ENCODE measurements around the gene ATP8A1.

Gene ATP8A1

DNA sequence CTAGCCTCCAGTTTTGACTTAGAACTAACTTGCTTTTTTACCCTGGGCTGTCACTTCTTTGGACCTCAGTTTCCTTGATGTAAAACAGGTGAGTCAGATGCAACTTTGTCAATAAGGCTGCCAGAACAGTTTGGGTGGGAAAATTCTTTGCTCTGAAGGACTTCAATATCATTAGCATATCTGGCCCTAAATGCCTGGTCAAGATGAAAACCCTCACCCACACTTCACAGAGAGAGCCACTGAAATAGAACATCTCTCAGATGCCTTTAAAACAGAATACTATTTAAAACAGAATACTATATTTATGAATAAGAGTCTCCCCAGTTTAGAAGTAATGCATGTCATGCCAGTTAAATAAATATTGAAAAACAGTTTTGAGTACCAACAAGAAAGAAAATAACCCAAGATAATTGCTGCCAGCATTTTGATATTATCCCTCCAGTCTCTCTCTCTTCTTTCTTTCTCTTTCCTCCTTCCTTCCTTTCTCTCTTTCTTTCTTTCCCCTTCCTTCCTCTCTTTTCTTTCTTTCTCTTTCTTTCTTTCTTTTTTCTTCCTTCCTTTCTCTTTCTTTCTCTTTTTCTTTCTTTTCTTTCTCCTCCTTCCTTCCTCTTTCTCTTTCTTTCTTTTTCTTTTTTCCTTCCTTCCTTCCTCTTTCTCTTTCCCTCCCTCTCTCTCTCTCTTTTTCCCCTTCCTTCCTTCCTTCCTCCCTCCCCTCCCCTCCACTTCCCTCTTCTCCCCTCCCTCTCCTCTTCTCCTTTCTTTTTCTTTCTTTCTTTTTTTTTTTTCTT lies 292.4 kb downstream of the ATP8A1 start:
- no peak for DNase-seq (ENCODE audit: low read depth)

DNA sequence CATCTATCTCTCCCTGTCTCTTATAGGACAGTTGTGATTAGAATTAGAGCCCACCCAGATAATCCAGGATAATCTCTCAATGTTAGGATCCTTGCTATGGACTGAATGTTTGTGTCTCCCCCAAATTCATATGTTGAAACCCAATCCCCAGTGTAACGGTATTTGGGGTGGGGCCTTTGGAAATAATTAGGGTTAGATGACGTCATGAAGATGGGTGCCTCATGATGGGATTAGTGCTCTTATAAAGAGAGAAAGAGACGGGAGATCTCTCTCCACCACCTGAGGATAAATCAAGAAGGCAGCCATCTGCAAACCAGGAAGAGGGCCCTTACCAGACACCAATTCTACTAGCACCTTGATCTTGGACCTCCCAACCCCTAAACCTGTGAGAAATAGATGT lies 293.3 kb downstream of the ATP8A1 start:
- DNase-seq (ENCODE audit: low read depth): no peak

DNA sequence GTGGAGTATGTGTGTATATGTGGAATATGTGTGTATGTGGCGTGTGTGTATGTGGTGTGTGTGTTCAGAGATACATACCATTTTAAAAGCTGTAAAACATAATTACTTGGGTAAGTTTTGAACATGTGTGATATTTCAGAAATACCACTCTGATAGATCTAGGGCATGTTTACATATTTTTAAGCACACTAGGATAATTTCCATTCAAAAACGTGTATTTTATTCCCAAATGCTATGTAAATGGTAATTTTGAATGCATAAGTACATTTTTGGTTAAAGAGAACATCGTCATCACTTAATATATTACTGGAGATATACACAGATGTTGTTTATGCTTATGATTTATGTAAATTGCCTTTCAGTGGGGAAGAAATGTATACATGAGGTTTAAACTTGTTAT lies 294.3 kb downstream of the ATP8A1 start:
- DNase-seq (ENCODE audit: low read depth): no peak

DNA sequence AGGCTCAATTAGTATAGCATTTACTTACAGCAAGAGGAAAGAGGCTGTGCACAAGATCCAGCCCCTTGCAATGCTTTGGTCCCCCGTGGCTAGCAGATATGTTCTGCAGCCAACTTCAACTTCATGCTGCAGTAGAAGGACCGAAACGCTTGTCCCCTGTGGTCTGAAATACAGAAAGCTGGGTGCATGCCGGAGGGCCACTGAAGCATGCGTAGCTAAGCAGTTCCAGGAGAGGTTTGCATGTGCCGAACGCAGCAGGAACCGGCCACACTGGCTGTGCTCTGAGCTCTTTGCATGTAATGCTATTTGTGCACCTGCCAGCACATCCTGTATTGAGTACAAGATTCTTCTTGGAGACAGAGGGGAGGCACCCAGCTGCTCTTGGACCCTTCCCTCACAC lies 295.4 kb downstream of the ATP8A1 start:
- DNase-seq (ENCODE audit: low read depth): no peak

DNA sequence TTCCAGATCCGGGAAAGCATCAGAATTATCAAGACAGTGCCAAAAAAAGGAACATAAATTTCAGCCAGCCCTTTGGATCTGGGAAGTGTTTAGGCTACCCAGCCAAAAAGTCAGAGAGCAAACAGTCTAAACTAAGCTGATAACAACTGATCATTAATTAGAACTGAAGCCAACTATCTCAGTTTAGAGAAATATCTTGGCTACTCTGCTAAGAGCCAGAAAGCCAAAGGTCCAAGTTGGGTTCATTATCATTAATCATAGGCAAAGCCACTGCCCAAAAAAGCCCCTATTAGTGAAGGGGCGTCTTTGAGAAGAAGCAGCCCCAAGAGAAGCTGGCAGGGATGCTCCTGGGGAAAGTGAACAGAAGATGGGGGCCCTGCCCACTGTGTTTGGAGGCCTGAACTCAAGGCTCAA lies 296.6 kb downstream of the ATP8A1 start:
- no peak for DNase-seq (ENCODE audit: low read depth)

DNA sequence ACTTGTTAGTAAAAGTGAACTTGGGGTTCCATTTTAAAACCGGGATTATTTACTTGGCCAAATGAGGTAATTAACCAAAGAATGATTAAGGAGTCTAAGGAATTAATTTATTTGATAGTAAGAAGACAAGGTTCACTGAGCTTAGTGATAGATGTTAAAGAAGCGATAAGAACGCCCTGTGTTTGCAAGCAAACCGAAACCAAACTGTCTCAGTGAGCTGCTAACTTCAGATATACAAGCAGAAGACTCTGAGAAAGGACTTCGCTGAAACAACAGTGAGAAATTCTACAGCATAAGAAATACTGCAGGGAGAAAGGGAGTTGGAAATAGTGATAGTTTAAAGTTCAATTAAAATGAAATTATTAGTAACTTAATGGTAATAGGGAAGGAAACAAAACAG lies 297.2 kb downstream of the ATP8A1 start:
- no peak for DNase-seq (ENCODE audit: low read depth)

All from stimulated activated CD8-positive, alpha-beta memory T cell treated with anti-CD3 and anti-CD28 coated beads, Interleukin-15, amount 100 ng/mL, for 1 hour (primary cell).